Measurements from ENCODE around the gene DNASE1L2.

- TF ChIP-seq CTCF (IDR thresholded peaks at IDR 0.05) (no peak), POLR2A (IDR thresholded peaks at IDR 0.05) (no peak)
Observed at GRCh38 chr16:2278956-2279800, 42.9 kb downstream of the DNASE1L2 start.
